HCT116 (cell line): ENCODE data around the gene GRIK4.
A peak's percentile ranks its signal among the peaks of the same experiment; 100 is the strongest.

Experiments
- CEBPB ChIP-seq: IDR thresholded peaks from 2 replicates; pipeline ENCODE4 v1.6.1; 2012; ENCODE audit warnings: low read depth
- EGR1 ChIP-seq: IDR thresholded peaks from 2 replicates; pipeline ENCODE4 v1.6.1; 2012; ENCODE audit warnings: low read depth
- EZH2phosphoT487 ChIP-seq: fragments of 200-600 bp; IDR thresholded peaks from 2 replicates; pipeline ENCODE4 v1.6.1; 2018; ENCODE audit warnings: antibody characterized with exemption, borderline replicate concordance
- POLR2A ChIP-seq: IDR thresholded peaks from 2 replicates; pipeline ENCODE4 v1.7.0; 2011; ENCODE audit warnings: borderline replicate concordance; ENCODE audit not compliant: insufficient read depth, insufficient read length; ENCODE audit errors: extremely low read depth
- POLR2AphosphoS5 ChIP-seq: IDR thresholded peaks from 2 replicates; pipeline ENCODE4 v1.6.1; 2011; ENCODE audit warnings: mild to moderate bottlenecking, low read depth, low read length, moderate library complexity
- RAD21 ChIP-seq: IDR thresholded peaks from 2 replicates; pipeline ENCODE4 v1.6.1; 2012; ENCODE audit warnings: low read depth, mild to moderate bottlenecking
- REST ChIP-seq: IDR thresholded peaks from 2 replicates; pipeline ENCODE4 v1.6.1; 2012; ENCODE audit warnings: low read depth
- YY1 ChIP-seq: IDR thresholded peaks from 2 replicates; pipeline ENCODE4 v1.6.1; 2011; ENCODE audit warnings: low read length, low read depth, moderate library complexity, mild to moderate bottlenecking; ENCODE audit not compliant: insufficient replicate concordance; ENCODE audit errors: extremely low read depth
- ZBTB33 ChIP-seq: IDR thresholded peaks from 2 replicates; pipeline ENCODE4 v1.6.1; 2011; ENCODE audit warnings: mild to moderate bottlenecking, low read length, moderate library complexity; ENCODE audit not compliant: insufficient replicate concordance; ENCODE audit errors: extremely low read depth
- TF ChIP-seq, protein P1 (sequence below), 3 experiments: fragments of 200-600 bp in 1 of 3; sonication (generic) in 1 of 3; IDR thresholded peaks in 2 of 3; conservative IDR thresholded peaks in 1 of 3; 2 replicates each; pipeline ENCODE4 v1.5.1; 2012 to 2017; ENCODE audit warnings: low read depth in 2 of 3, low read length in 2 of 3, antibody characterized with exemption in 1 of 3, borderline replicate concordance in 1 of 3, control low read depth in 1 of 3, mild to moderate bottlenecking in 1 of 3, mixed read lengths in 1 of 3, mixed run types in 1 of 3, moderate library complexity in 1 of 3; ENCODE audit not compliant: insufficient read depth in 1 of 3

- TF ChIP-seq, protein P1, sequence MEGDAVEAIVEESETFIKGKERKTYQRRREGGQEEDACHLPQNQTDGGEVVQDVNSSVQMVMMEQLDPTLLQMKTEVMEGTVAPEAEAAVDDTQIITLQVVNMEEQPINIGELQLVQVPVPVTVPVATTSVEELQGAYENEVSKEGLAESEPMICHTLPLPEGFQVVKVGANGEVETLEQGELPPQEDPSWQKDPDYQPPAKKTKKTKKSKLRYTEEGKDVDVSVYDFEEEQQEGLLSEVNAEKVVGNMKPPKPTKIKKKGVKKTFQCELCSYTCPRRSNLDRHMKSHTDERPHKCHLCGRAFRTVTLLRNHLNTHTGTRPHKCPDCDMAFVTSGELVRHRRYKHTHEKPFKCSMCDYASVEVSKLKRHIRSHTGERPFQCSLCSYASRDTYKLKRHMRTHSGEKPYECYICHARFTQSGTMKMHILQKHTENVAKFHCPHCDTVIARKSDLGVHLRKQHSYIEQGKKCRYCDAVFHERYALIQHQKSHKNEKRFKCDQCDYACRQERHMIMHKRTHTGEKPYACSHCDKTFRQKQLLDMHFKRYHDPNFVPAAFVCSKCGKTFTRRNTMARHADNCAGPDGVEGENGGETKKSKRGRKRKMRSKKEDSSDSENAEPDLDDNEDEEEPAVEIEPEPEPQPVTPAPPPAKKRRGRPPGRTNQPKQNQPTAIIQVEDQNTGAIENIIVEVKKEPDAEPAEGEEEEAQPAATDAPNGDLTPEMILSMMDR (IDR thresholded peaks at IDR 0.05 in 2 of 3, conservative IDR thresholded peaks at IDR 0.05 in 1 of 3; ENCODE audit: borderline replicate concordance in 1 of 3, insufficient read depth in 1 of 3, low read depth in 2 of 3, low read length in 2 of 3): peak; percentile 24 to 73 (median 64); a peak in 5 of 6 replicates
- TF ChIP-seq CEBPB: peak; percentile 25; the same call in 1 of the 2 replicates
- no peak for TF ChIP-seq ZBTB33
- no peak for TF ChIP-seq POLR2AphosphoS5
- TF ChIP-seq EZH2phosphoT487: no peak
- TF ChIP-seq YY1: no peak
- TF ChIP-seq RAD21: peak; percentile 44
- no peak for TF ChIP-seq POLR2A
- TF ChIP-seq REST: no peak
- TF ChIP-seq EGR1: no peak
Observed at GRCh38 chr11:120945042-120945441, 433.5 kb downstream of the GRIK4 start.
